Bone marrow (tissue), 2 donors: ENCODE results near the gene TMEM167B.
"Not testable (repeated sequence)": the region's sequence is repeated elsewhere in the genome, so short reads cannot be mapped to it uniquely, and the experiment has no call there.

Experiments
- DNase-seq, 2 donors: peaks; one replicate each; lab custom pipeline; 2025; lab: John Stamatoyannopoulos, UW

The TMEM167B gene

DNA sequence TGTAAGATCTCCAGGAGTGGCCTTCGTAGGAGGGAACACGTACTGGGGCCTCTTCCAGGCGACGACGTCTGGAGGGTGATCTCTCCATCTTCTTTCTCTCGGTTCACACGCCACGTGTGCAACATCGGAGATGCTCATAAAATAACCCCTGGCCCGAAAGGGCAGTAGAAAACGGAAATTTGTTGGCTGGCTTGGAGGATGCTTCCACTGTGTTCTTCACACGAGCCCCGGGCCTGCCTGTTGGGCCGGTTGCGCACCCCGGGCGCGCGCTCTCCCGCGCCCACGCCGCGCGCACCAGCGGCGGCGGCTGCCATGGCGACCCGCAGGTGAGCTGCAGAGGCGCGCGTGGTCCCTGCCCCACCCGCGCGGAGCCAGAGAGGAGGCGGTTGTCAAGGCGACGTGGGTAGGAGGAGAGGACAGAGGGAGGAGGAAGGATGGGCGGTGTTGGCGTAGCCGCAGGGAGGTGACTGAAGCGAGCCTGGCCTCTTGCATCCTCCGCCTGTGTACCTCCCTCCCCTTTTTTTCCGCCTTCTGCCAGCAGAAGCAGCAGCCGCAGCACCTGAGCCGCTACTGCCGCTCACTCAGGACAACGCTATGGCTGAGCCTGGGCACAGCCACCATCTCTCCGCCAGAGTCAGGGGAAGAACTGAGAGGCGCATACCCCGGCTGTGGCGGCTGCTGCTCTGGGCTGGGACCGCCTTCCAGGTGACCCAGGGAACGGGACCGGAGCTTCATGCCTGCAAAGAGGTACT, 23.2 kb downstream of the TMEM167B start, which contains the start of gene ELAPOR1:
Gene ELAPOR1, plus strand, starts transcription at position 526 of the 752 bp plus-strand sequence. Its CDS starts 69 bp downstream, at position 595.
- no peak for DNase-seq

DNA sequence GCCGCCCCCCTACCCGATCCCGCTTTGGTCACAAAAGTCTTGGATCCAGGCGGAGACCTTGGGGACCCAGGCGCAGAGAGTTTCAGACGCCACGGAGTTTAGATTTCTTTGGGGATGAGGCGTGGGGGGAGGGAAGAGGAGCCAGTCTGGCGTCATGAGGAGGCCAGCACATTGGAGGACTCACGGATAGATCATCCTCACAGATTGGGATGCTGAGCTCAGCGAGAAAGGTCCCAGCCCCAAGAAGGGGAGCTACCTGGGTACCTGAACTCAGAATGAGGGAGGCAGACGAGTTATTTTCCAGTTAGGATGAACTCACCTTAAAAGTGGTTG, 23.7 kb downstream of the TMEM167B start:
- no peak for DNase-seq

DNA sequence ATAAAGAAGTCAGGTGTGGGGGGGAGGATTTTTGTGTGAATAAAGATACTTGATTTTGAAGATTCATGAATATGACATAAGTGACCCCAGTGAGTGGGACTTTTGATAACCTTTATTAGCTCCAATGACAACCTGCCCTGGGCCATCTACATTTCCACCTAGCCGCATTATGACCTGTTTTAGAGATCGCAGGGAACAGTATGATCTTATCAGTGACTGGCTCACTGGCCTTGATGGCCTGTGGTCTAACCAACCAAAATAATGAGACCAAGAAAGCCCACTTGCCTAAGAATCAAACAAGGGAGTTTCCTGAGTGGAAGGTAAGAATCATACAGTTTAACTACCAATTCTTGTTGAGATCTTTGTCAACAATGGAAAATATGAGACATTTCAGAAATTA, 25.1 kb downstream of the TMEM167B start:
- DNase-seq: no peak

DNA sequence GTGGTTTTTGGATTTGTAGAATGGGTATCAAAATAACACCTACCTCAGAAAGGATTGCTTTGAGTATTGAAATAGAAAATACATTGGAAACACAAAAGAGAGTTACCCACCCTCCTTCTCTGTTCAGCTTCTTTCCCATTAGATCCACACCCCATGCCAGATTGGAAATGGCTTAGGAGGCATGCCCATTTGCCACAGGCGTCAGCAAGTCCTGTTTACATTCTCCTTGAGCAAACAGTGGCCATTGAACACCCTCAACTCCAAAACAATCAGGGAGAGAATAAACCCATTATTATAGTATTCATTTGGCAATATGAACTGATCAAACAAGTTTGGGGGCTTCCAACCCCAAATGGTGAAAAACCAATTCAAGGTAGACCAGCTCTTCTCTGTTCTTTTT, 25.7 kb downstream of the TMEM167B start:
- DNase-seq: no peak

DNA sequence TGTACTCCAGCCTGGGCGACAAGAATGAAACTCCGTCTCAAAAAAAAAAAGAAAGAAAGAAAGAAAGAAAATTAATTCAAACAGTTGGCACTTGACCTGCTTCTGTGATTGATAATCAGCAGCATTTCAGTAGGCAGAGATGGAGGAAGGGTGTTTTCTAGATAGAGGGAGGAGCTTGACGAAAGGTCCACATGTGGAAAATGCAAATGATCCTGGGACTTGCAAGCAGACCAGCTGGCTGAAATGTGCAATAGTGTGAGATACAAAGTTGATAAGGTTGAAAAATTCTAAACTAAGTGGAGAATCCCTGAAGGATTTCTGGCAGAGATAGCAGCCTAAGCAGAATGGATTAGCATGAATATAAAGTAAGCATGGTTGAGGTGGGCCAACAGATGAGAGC, 27.5 kb downstream of the TMEM167B start:
- no peak for DNase-seq

DNA sequence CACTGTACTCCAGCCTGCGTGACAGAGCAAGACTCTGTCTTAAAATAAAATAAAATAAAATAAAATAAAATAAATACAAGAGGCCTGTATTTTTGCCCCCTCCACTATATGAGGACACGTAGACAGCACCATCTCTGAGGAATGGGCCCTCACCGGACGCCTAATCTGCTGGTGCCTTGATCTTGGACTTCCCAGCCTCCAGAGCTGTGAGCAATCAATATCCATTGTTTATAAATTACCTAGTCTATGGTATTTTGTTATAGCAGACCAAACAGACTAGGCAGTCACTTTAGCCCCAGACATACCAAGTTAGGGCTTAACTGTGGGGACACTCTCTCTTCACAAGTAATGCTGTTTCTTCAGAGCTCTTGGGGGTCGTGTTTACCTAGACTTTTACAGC, 29.8 kb downstream of the TMEM167B start:
- DNase-seq: no peak

DNA sequence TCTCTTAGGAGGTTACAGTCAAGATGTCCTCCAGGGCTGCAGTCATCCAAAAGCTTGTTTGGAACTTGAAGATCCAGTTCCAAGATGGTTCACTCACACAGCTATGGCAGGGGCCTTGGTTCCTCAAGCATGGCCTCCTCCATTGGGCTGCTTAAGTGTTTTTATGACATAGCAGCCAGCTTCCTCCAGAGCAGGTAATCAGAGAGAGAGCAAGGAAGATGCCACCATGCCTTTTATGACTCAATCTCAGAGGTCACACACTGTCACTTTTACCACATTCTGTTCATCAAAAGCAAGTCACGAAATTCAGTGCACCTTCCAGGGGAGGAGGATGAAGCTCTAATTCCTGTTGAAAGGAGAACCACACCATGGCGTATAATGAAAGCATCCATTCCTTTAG, 40.5 kb downstream of the TMEM167B start:
- no peak for DNase-seq

DNA sequence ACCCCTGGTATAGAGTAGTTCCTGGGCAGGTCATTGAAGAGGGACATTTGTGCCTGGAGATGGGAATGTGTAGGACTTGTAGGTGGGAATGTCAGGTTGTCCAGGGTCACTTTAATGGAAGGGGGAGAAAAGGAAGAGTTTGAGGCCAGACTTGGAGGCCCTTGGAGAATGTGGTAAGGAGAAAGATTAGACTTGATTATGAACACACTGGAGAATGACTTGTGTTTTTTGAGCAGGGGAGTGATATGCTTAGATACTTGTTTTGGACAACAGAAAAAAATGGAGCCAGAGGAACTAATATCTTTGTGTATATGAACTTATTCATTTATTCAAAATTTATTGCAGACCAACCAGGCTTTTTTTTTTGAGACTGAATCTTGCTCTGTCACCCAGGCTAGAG, 41.2 kb downstream of the TMEM167B start:
- no peak for DNase-seq

DNA sequence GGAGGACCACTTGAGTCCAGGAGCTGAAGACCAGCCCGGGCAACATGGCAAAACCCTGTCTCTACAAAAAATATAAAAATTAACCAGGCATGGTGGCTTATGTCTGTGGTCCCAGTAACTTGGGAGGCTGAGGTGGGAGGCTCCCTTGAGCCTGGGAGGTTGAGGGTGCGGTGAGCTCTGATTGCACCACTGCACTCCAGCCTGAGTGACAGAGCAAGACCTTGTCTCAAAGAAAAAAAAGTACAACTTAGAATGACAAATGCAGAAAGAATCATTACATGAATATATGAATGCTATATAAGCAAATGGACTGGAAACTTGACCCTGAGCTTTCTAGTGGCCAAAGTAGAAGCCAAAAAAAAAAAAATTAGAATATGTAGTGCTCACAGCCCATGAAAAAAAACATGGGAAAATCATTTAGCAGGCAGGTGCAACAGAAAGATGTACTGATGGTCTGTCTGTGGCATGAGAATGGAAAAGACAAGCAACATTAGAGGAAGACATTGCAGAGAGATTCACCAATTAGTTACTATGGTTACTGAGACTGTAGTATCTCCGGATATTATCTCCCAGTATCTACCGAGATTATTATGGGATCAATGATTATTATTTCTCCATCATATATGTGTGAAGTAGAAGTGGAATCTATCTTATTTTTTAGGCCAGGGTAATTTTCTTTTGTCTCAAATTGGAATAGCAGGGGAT, 42.6 kb downstream of the TMEM167B start:
- no peak for DNase-seq

DNA sequence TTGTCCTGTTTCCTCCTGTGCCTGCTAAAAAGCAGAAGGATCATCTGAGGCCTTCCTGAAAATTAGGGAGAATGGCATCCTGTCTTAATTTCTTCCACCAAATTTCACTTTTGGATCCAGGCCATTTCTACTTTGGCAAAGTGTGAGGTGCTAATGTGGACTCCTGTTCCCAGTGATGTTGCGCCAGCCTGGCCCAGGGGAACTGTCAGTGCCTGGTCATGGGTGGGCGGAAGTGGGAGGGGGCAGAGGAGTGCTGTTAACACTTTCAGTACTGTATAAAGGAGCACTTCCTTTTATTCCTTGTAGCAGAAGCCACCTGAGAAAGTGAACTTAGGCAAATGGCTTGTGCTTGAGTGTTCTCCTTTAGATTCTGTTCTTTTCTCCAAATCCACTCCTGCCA, 43.3 kb downstream of the TMEM167B start:
- DNase-seq: no peak

DNA sequence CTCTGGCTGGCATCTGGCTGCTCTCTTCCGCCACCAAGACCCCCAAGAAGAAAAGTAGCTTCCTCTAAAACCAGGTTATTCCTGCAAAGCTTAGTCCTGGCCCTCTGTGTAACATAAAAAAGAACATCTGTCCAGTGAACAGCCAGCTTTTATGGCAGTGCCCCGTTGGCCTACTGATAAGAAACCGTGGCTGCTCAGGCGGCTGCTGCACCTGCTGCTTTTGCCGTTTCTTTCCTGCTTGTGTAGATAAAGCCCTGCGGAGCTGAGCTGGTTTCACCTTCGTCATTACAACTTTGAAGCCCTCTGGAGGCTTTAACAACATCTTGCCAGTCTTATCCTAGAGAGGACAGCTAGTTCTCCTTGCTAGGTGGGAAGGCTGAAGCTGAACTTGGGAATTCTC, 43.9 kb downstream of the TMEM167B start:
- DNase-seq: no peak

DNA sequence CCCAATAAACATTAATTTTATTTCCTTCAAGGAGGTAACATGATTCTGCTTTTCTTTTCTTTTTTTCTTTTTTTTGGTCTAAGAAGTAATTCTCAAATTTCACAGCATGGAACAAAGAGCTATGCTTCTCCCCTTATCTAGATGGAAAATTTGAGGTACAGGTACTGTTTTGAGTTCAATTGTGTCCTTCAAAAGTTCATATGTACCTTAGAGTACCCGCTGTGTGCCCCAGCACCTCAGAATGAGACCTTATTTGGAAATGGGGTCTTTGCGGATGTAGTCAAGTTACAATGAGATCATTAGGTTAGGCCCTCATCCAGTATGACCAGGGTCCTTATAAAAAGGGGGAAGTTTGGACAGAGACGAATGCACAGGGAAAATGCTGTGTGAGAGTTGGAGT, 45.4 kb downstream of the TMEM167B start:
- DNase-seq: no peak

DNA sequence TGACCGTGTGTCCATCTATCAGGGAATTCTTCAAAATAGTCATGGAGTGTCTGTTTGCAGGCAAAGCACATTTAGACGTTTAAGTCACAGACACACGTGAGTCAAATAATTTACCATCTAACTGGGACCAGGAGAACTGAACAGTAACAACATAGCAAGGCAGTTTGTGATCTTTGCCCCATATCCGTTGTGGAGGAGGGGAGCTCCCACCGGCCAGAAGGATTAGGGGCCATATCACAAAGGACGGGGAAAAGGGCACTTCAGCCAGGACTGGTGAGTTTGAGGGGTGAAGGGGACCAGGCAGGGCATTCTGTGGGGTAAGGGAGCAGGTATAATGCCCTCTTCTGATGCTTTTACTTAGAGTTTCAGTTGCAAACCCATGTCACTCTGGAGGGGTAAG, 46.2 kb downstream of the TMEM167B start:
- no peak for DNase-seq

DNA sequence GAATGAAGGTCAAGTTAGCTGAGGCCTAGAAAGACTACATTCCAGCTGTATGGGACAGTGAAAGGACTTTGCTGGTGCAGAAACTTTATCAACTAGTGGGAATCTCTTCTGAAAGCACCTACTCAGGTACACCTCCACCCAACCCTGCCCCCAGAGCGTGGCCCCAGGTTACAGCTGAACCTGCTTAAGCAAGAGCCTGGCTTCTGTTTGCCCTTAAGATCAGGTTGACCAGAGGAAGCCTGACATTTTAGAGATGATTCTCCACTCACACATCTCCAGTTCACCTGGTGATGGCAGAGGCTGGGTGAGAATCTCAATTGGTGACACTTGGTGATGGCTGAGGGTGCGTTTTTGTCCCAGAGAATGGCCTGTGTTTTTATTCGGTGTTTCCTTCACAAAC, 47.4 kb downstream of the TMEM167B start:
- DNase-seq: no peak

DNA sequence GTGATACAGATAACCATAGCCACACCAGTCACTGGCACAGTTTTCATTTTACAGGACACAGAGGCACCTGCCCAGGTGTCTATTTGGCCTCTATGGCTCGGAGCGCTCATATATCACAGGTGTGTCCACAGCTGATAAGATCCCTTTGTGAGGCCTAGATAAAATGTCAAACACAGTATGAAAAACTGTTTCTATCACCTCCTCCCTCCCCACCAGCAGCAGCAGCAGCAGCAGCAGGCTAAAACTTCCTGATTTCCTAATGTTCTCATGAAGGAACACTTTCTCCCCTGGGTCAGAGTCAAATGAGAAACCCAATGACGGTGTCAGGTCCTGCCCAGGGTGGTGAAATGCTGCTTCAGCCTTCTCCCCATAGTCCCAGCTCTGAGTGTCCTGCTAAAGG, 47.8 kb downstream of the TMEM167B start:
- no peak for DNase-seq

DNA sequence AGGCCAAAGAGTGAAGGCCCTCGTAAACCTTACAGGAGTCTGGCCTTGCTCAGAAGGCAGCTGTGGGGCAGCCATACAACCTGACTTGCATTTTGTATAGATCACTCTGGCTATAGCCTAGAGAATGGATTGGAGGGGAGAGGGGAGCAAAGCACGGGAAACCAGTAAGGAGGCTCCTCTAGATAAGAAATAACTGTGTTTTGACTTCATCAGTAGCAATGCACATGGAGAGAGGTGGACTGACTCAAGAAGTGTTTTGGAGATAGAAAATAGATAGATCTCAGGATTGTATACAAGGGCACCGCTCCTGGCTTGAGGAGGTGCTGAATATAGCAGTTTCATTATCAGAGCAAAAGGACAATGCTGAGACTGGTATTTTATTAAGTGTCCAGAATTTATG, 49.8 kb downstream of the TMEM167B start:
- DNase-seq: no peak

DNA sequence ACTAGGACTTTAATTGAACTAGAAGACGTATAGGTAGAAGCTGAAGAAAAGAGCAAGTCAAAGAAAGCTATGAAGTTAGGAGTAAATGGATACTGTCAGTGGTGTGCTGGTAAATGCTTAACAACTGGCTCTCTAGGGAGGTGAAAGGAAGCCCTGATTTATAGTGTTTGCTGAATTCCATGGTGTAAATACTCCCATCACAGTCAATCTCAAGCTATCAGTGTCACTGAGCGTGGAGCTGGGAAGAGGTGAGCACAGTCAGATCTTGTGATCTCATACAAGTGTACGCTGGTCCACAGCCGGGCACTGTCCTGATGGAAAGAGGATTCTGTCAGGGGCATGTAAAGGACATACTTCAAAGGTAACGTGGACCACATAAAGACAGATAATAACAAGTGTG, 51.7 kb downstream of the TMEM167B start:
- no peak for DNase-seq

DNA sequence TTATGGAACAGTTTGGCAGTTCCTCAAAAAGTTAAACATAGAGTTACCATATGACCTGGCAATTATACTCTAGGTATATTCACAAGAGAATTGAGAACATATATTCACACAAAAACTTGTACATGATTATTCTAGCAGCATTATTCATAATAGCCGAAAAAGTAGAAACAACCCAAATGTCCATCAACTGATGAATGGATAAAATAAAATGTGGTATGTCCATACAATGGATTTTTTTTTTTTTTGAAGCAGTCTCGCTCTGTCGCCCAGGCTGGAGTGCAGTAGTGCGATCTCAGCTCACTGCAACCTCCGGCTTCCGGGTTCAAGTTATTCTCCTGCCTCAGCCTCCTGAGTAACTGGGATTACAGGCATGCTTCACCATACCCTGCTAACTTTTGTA, 52.2 kb downstream of the TMEM167B start:
- DNase-seq: not testable (repeated sequence)
